A673 (cell line): ENCODE data around the gene MACROH2A1.

Experiments used
- CTCF ChIP-seq: fragments of 300-800, 200-600 bp; sonication (generic); conservative IDR thresholded peaks from 2 replicates; pipeline ENCODE4 v1.5.1; 2017; ENCODE audit warnings: low read depth, mild to moderate bottlenecking, antibody characterized with exemption, low read length, moderate library complexity, mixed read lengths
- EZH2 ChIP-seq: fragments of 200-600 bp; sonication (generic); IDR thresholded peaks from 2 replicates; pipeline ENCODE4 v1.6.1; 2017; ENCODE audit warnings: borderline replicate concordance, low read depth, mild to moderate bottlenecking, mixed read lengths, antibody characterized with exemption, low read length; ENCODE audit not compliant: poor library complexity, severe bottlenecking

DNA sequence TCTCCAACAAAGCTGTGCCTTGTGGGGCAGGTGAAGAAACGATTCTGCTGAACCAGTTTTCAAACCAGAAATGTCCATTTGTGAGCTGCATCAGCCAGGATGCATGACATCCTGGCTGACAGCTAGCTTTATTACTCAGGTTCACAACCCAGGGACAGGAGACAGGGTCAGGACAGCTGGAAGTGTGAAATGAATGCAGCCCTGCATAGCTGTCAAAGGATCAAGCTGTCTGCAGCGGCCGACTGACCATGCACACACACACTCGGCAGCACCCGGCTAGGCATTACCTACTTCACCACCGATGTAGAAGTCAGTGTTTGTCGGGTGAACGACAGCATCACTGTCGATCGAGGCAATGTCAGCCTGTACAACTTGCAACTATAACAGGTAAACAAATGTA is 48.5 kb downstream of the MACROH2A1 start:
- no peak for TF ChIP-seq CTCF
- no peak for TF ChIP-seq EZH2
